Measurements from ENCODE around the gene CLRN2. TPM values are rescaled to one million over a fixed set of nuclear protein-coding genes. Genes with fewer than 3 reads are reported as not detected.

The CLRN2 gene
- total RNA-seq, 1 donor from 2014 or later: not detected

DNA sequence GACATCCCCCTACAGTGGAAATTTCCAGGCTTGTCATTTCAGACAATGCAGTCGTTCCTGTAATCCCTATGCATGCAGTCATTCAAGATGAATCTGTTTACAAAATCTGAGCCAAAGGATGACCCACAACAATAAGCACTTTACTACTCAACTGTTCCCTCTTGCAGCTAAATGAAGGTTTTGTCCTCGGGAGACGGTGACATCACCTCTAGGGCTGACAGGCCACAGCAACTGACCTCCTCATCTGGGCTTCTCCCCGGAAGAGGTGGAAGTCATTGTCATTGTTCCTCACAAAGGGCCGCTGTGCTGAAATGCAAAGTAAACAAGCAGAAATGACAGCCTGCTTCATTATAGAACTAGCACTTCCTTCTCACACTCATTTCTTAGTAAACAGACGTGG is 29.2 kb downstream of the CLRN2 start:
- intact Hi-C loops (cut with micrococcal nuclease): no loop called here

DNA sequence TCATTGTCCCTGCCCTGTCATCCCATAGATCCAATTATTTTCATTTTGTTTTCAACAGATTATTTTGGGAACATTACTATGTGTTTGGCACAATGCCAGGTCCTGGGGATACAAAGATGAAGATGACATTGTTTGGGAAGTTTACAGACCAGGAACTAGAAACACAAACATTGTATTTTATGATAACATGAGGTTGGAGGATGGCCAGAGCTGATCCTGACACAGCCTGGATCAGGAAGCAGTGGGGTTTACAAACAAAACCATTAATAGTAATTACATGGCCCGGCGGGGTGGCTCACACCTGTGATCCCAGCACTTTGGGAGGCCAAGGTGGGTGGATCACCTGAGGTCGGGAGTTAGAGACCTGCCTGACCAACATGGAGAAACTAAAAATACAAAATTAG is 29.9 kb downstream of the CLRN2 start:
- intact Hi-C loops (cut with micrococcal nuclease): no loop called here

DNA sequence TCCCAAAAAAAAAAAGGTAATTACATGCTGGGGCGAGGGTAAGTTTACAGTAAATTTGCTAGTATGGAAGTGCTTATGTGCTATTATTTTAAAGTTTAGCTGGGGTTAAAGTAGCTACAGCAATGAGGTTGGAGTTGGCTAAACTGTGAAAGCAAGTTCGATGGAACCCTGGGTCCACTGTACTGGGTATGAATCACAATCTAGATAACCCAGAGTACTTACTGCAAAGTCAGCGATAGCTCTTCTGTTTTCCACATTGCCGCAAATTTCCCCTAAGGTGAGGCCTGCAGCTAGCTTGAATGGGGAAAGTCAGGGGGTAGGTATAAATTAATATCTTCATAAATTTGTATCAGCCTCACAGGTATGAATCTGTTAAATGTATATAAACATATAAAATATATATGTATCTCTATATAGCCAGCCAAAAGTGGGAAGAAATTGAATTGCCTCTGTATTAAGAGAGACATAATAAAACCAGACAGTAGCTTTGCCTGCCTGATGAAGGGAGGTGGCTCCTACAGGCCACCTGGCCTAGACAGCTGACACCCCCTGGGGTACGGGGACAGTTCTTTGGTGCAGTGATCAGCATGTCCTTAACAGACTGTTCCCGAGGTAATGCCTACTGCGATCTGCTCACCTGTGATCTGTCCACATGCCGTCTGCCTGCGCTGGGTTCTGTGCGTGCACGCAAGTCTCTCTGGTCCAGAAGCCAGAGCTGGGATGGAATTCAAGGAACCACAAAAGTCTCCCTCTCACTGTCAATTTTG is 30.6 kb downstream of the CLRN2 start:
- intact Hi-C loops (cut with micrococcal nuclease): no loop called here

DNA sequence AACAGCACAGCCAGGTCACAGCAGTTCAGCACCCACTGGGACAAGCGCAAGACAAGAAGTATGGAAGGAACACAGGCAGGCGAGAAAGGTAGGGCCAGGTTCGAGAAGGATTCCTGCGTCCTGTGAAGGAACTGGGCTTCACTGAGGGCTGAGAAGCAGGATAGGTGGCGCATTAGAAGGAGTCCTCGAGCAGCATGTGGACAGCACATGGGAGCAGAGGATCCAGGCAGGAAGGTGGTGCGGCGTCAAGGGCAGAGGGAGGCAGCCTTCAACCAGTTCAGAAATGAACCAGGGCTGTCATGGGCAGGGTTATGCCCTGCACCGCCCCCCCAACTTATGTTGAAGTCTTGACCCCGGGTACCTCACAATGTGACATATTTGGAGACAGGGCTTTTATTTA is 31.3 kb downstream of the CLRN2 start:
- intact Hi-C loops (cut with micrococcal nuclease): no loop called here

DNA sequence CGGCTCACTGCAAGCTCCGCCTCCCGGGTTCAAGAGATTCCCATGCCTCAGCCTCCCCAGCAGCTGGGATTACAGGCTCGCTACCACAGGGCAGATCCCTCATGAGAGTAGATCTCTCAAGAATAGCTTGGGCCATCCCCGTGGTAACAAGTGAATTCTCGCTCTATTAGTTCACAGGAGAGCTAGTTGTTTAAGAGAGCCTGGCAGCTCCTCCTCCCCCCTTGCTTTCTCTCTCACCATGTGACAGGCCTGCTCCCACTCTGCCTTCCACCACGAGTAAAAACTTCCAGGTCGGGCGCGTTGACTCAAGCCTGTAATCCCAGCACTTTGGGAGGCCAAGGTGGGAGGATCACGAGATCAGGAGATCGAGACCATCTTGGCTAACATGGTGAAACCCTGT is 31.7 kb downstream of the CLRN2 start:
- intact Hi-C loops (cut with micrococcal nuclease): no loop called here

DNA sequence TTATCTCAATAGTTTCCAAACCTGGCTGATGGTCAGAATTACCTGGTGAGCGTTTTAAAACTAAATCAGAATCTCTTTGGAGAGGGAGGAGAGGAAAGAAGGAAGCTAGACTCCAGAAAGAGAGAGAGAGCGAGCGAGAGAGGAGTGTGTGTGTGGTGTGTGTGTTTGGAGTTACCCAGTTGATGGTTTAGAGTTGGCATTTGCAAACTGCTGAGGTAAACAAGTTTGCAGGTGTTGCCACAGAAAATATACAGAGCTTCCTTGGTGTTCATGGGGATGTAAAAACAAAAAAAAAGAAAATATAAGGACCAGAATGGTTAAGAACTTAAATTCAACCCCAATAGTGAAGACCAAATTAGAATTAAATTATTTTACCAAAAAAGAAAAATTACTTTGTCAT is 35.6 kb downstream of the CLRN2 start:
- intact Hi-C loops (cut with micrococcal nuclease): no loop called here

DNA sequence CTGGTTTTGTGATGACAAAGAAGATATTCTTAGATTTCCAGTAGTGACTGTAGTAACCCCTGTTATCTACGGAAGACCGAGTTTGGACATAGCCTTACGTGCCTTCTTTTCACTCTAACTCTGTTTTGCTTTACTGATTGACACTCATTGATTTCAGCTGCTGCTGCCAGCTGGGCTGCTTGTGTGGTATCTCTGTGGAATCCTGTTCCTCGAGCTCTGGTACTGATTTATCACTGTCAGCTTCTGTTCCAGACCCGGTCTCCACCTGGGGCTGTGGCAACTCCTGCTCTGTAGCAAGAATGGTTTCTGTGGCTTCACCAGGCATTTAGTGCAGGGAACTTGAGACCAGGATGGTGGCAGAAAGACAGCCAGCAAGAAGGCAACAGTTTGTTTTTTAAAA is 37.5 kb downstream of the CLRN2 start:
- intact Hi-C loops (cut with micrococcal nuclease): no loop called here

DNA sequence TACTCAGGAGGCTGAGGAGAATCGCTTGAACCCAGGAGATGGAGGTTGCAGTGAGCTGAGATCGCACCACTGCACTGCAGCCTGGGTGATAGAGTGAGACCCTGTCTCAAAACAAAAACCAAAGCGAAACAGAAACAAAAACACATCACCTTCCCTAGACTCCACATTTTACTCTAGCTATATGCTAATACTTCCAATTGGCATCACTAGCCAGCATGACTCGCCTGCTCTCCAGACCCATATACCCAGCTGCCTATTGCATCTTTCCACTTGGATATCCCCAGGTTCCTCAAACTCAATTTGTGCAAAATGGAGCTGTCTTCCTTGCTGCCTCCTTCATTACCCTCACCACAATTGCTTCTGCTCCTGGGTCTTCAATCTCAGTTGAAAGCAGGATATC is 39.6 kb downstream of the CLRN2 start:
- intact Hi-C loops (cut with micrococcal nuclease): no loop called here

DNA sequence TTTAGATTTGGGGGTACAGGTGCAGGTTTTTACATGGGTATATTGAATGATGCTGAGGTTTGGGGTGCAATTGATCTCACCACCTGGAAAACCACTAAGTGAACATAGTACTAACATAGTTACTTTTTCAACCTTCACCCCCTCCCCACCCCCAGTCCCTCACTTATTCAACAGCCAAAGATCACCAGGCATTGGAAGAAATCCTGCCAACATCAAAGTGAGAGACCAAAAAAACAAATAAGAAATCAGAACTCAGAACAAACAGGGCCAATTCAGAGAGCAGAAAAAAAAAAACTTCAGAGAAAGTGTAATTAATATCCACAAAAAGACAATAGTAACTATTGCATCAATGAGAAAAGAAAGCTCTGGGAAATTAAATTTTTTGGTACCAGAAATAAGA is 41.5 kb downstream of the CLRN2 start:
- intact Hi-C loops (cut with micrococcal nuclease): no loop called here

DNA sequence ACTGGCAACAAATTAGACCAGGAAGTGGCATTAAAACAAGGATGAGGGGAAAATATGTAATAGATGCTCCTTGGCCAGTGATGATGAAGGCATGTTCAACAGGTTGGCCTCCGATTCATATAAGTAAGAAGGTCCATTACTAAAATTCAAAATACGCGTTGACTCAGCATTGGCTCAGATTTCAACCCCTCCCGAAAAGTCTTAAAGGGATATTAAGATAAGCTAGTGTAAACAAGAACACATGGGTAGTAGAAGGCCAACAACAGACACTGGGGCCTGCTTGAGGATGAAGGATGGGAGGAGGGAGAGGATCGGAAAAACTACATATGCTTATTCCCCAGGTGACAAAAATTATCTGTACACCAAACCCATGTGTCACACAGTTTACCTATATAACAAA is 42.9 kb downstream of the CLRN2 start:
- intact Hi-C loops (cut with micrococcal nuclease): no loop called here

DNA sequence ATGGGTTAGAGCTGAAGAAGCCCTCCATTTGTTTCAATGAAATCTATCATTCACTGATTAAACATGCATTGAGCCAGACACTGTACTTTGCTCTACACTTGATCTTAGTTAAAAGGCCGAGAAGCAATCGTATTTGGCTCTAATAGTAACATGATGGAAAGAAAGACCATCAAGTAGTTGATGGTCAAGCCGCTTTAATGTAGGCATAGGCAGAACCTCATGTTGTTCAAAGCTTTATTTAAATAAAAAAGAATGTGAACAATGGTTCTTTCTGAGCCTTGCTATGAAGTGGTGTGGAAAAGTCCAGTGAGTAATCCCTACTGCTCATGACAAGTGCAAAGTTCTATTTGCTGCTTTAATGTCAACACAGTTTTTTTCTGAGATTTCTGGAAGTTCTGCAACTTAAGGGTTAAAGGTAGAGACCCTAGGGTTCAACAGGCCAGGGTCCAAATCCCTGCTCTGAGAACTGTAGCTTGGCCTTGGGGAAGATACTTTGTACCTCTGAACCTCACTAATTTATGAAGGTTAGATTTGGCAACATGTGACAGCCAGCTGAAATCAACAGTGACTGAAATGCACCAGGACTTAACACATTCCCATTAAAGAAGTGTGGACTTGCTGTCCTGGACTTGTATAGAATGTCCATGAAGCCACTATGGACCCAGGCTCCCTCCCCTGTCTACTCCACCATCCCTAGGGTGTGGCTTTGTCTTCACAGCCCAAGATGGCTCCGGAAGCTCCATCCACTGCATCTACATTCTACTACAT is 44.2 kb downstream of the CLRN2 start:
- intact Hi-C loops (cut with micrococcal nuclease): no loop called here

DNA sequence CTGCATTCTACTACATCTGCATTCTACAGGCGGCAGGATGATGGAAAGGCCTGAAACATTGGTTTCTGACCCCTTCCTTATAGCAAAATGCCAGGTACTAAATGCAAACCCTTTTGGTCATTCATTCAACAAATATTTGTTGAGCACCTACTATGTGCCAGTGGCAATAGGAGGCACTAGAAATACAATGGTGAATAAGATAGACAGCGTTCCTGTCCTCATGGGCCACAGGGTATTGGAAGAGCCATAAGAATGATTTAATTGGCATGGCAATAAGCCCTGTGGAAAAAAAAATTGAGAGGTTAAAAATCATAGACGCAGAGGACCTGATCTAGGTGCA is 44.7 kb downstream of the CLRN2 start:
- intact Hi-C loops (cut with micrococcal nuclease): no loop called here

DNA sequence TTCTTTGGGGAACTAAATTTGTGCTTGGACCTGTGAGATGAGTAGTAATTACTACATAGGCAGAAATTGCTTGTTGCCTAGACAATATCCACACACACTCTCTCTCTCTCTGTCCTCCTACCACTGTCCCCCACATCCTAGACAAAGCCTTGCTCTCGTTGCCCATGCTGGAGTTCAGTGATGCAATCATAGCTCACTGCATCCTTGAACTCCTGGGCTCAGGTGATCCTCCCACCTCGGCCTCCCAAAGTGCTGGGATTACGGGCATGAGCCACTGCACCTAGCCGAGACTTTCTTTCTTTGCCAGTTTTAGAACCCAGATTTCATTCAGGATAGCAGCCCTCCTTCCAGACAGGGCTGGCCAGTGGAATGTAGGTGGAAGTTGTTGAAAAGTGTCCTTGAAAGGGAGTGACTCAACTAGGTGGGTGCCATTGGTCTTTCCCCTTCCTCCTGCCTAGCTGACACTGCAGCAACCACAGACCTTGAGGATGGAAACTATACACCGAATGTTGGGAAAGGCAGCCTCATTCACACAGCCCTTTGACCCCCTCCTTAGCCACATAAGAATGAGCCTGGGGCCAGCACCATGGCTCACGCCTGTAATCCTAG is 45.2 kb downstream of the CLRN2 start:
- intact Hi-C loops (cut with micrococcal nuclease): no loop called here

DNA sequence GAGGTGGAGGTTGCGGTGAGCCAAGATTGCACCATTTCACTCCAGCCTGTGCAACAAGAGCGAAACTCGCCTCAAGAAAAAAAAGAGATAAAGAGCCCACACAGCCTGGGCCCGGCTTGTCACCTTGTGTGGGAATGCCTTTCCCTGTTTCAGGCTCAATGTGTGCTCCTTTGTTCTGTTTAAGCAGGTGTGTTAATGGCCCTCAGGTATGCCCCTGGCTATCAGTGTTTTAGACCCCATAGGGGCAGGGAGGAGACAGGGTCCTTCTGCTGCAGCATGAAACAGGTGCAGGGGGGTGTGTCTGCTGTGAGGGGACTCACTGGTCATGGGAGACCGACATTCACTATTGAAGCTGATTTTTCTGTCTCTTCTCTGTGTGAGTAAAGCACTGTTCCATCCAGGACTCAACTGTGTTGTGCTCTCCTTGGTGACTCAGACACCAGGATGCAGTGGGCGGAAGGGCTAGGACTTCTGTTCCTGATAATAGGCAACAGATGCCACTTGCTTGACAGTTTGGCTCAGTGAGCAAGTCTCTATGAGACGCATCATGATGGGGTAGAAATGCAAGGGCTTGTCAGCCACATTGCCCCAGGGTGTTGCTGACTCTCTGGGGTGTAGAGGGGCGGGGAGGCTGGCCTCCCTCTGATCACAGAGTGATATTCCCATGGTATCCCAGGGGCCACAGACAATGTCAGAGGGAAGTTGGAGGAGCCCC is 46.4 kb downstream of the CLRN2 start:
- intact Hi-C loops (cut with micrococcal nuclease): no loop called here

DNA sequence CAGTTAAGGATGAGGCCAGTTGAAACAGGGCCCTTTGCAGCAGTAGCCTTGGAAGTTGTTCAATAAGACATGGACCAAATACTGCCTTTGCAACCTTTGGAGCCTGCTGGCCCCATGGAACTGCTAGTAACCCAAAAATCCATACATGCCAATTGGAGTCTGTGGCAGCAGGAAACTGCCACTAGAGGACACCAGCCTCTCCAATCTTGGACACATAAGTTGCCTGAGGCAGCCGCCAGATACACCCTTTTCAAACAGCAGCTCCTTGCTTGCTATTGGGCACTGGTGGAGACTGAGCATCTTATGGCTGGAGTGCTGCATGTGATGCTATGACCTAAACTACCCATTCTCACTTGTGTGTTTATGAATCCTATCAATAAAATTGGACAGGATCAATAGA is 47.2 kb downstream of the CLRN2 start:
- intact Hi-C loops (cut with micrococcal nuclease): no loop called here

DNA sequence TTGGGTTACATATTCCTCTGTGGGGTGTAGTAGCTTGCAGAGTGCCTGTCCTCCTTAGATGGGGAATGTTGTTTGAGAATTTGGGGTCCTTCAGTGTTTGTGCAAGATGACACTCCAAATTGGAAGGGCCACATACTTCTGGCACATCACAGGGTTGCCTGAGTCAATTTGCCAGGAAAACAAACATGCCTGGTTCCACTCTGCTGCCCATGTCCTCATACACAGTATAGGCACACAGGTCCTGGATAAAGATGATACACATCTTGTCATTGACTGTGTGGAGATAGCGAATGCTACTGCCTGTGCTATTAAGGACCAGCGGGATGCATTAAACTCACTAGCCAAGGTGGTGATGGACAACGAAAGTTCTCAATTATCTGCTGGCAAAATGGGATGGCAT is 50.9 kb downstream of the CLRN2 start:
- intact Hi-C loops (cut with micrococcal nuclease): no loop called here

DNA sequence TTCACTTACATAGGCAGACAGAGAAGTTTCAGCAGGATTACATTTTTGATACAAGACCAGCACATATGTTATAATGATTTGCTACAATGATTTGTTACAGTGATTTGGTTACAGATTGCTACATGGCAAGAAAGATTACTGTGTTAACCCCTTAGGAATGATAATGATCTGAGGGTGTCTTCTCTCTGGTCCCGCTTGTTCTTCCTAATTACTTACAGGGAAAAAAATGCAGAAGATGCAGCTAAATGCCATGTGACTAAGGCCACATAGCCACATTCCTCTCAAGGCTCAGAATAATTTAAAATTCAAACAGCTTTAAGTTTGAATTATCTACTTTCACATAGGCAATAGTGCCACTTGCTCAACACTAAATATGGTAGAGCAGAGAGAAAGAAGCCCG is 52.3 kb downstream of the CLRN2 start:
- intact Hi-C loops (cut with micrococcal nuclease): no loop called here

DNA sequence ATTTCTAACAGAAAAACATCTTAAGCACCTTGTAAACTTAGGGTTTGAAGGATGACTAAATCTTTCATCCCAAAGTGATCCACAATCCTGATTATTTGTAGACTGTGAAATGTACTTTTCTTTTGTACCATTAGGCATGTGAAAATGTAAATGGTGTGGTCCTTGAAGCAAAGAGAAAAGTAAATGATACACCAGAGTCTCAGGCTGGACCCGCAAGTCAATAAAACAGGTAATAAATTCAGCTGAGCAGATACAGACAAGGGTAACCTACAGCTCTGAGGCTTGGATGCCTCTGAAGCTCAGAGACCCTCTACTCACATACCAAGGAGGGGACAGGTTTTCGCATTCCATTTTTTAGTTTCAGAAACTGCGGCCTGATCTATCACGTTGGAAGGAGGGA is 59.2 kb downstream of the CLRN2 start:
- intact Hi-C loops (cut with micrococcal nuclease): no loop called here

DNA sequence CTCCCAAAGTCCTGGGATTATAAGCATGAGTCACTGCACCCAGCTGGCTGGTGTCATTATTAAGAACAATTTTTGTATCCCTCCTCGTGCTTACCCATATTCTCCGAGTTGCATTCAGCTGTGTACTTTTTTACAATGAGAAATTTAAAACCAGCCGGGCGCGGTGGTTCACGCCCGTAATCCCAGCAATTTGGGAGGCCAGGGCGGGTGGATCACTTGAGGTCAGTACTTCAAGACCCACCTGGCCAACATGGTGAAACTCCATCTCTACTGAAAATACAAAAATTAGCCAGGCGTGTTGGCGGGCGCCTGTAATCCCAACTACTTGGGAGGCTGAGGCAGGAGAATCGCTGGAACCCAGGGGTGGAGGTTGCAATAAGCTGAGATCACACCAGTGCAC is 60.2 kb downstream of the CLRN2 start:
- intact Hi-C loops (cut with micrococcal nuclease): loop anchor here (5.0 kb wide), 1 partner anchor 1818 kb away; no protein-coding TSS in a partner anchor
